Skeletal muscle tissue (tissue), 4 donors: Measurements from ENCODE around the gene FRMPD3. TPM values are rescaled to one million over a fixed set of nuclear protein-coding genes. Genes with fewer than 3 reads are reported as not detected.

Experiments
- H3K27ac ChIP-seq: one replicate; pipeline ENCODE4 v1.7.0; 2013; ENCODE audit warnings: mild to moderate bottlenecking, low read depth, low read length, inconsistent platforms
- H3K27me3 ChIP-seq, 3 donors: one replicate each; pipeline ENCODE4 v1.7.0; 2013; ENCODE audit warnings: low read length in 3 of 3; ENCODE audit not compliant: control insufficient read depth in 3 of 3, insufficient read depth in 3 of 3
- H3K36me3 ChIP-seq, 3 donors: one replicate each; pipeline ENCODE4 v1.7.0; 2013; ENCODE audit warnings: low read length in 3 of 3; ENCODE audit not compliant: control insufficient read depth in 3 of 3, insufficient read depth in 3 of 3
- H3K4me1 ChIP-seq, 3 donors: one replicate each; pipeline ENCODE4 v1.7.0; 2013; ENCODE audit warnings: low read length in 3 of 3, mild to moderate bottlenecking in 3 of 3; ENCODE audit not compliant: control insufficient read depth in 3 of 3, insufficient read depth in 3 of 3
- H3K4me3 ChIP-seq, 3 donors: one replicate each; pipeline ENCODE4 v1.7.0; 2013; ENCODE audit warnings: low read length in 3 of 3
- H3K9ac ChIP-seq, 3 donors: one replicate each; pipeline ENCODE4 v1.7.0; 2013; ENCODE audit warnings: low read length in 3 of 3, mild to moderate bottlenecking in 3 of 3, moderate library complexity in 2 of 3, low read depth in 1 of 3
- H3K9me3 ChIP-seq, 3 donors: one replicate each; pipeline ENCODE4 v1.7.0; 2013; ENCODE audit warnings: low read length in 3 of 3; ENCODE audit not compliant: control insufficient read depth in 3 of 3
- total RNA-seq: library from RNA; depleted of rRNA; stranded (reverse); fragments of >200 nt; gene quantifications from one replicate; pipeline ENCODE4 v1.2.3, GENCODE V29; 2014
- donor health status: Osteomylitis.

FRMPD3 gene
- under 0.01 TPM for total RNA-seq

DNA sequence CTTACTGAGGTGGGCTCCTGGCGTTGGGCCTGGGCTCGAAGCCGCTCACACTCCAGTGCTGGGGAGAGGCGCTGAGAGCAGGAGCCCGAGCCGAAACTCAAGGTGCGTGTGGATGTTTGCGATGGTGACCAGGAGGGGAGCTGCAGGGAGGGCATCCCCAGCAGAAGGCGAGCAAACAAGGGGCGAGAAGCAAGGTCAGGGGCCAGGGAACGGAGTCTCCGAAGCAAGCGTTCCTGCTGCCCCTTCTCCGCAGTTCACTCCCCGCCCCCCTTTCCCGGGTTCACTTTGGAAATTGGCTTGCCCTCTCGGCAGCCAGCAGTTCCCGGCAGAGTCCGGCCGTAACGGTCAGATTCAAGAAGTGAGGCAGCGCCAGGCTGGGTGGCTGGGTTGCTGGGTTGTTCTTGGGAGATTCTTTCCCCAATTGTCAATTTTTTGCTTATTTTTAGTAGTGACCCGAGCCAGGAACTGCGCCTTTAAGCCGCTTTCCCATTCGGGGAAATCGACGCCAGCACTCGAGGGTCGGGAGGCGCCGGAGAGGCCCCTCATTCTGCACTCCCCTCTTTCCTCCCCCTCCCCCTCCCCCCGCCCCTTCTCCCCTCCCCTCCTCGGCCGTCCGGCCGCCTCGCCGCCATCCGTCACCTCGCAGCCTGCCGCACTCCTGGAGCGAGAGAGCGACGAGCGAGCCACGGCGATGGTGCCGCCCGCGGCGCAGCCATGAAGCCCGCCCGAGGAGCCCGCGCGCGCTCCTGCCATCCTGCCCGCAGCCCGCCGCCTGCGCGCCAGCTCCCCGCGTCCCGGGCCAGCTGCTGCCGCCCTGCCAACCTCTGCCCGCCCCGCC lies at the start of gene FRMPD3:
Gene FRMPD3, plus strand, starts transcription at position 655 of the 838 bp plus-strand sequence. CDS start 76,937 bp downstream, outside the sequence.
- peaks cover 7 to 57% (median 23%) of the 10 kb centered on the region in 3 donors for H3K27me3 ChIP-seq
- no peak within 1 kb of the TSS for H3K27ac ChIP-seq
- H3K9ac ChIP-seq = no peak within 1 kb of the TSS
- H3K9me3 ChIP-seq = no peaks in the 10 kb centered on the region
- peaks cover 0 to 13% (median 7%) of the 10 kb centered on the region in 3 donors for H3K4me1 ChIP-seq
- peak within 1 kb of the TSS; percentile 29 to 43 (median 32) for H3K4me3 ChIP-seq
- no peaks in the 10 kb centered on the region for H3K36me3 ChIP-seq

- Histone ChIP-seq H3K4me3 (no peak overlapping the region), H3K27me3 (peaks cover 0 to 6% (median 0%) of the 10 kb centered on the region in 3 donors), H3K36me3 (no peaks in the 10 kb centered on the region), H3K27ac (no peak overlapping the region), H3K9ac (no peak overlapping the region), H3K9me3 (no peaks in the 10 kb centered on the region), H3K4me1 (no peaks in the 10 kb centered on the region)
These were observed 28.9 kb upstream of the FRMPD3 start for GRCh38 chrX:107420571-107420970.

- Histone ChIP-seq H3K27ac (no peak overlapping the region), H3K9me3 (no peaks in the 10 kb centered on the region), H3K9ac (no peak overlapping the region), H3K4me1 (no peaks in the 10 kb centered on the region), H3K36me3 (no peaks in the 10 kb centered on the region), H3K27me3 (peaks cover 0 to 6% (median 0%) of the 10 kb centered on the region in 3 donors), H3K4me3 (no peak overlapping the region)
These were observed 28.1 kb upstream of the FRMPD3 start for GRCh38 chrX:107421337-107421861.

- Histone ChIP-seq H3K4me1 (no peaks in the 10 kb centered on the region), H3K9me3 (no peaks in the 10 kb centered on the region), H3K4me3 (no peak overlapping the region), H3K27me3 (no peaks in the 10 kb centered on the region), H3K9ac (no peak overlapping the region), H3K36me3 (no peaks in the 10 kb centered on the region), H3K27ac (no peak overlapping the region)
These were observed 20.4 kb upstream of the FRMPD3 start for GRCh38 chrX:107429090-107429489.

GRCh38 chrX:107440187-107440586 lies 9.3 kb upstream of the FRMPD3 start:
- no peaks in the 10 kb centered on the region for H3K36me3 ChIP-seq
- no peaks in the 10 kb centered on the region for H3K4me1 ChIP-seq
- no peak overlapping the region for H3K27ac ChIP-seq
- no peak overlapping the region for H3K9ac ChIP-seq
- H3K4me3 ChIP-seq = no peak overlapping the region
- no peaks in the 10 kb centered on the region for H3K9me3 ChIP-seq
- peaks cover 0 to 2% (median under 1%) of the 10 kb centered on the region in 3 donors for H3K27me3 ChIP-seq

DNA sequence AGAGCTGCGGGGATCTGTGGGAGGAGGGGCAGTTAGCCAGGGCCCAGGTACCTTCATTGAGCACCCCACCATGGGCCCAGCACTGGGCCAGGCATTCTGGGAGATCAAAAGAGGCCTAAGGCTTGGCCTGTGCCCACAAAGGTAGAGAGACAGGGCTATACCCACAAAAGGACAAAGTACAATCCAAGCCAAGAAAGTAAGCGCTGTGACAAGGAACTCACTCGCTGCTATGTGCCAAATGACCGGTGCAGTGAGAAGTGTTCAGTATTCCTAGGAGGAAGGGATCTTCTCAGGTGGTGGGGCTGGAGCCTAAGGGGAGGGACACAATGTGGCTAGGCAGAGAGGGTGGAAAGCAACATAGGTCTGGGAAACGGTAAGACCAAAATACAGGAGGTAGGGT lies 8.8 kb upstream of the FRMPD3 start:
- H3K27ac ChIP-seq = no peak overlapping the region
- H3K36me3 ChIP-seq = no peaks in the 10 kb centered on the region
- H3K4me3 ChIP-seq = no peak overlapping the region
- no peaks in the 10 kb centered on the region for H3K4me1 ChIP-seq
- H3K9ac ChIP-seq = no peak overlapping the region
- H3K27me3 ChIP-seq = peaks cover 1 to 5% (median 4%) of the 10 kb centered on the region in 3 donors
- no peaks in the 10 kb centered on the region for H3K9me3 ChIP-seq

DNA sequence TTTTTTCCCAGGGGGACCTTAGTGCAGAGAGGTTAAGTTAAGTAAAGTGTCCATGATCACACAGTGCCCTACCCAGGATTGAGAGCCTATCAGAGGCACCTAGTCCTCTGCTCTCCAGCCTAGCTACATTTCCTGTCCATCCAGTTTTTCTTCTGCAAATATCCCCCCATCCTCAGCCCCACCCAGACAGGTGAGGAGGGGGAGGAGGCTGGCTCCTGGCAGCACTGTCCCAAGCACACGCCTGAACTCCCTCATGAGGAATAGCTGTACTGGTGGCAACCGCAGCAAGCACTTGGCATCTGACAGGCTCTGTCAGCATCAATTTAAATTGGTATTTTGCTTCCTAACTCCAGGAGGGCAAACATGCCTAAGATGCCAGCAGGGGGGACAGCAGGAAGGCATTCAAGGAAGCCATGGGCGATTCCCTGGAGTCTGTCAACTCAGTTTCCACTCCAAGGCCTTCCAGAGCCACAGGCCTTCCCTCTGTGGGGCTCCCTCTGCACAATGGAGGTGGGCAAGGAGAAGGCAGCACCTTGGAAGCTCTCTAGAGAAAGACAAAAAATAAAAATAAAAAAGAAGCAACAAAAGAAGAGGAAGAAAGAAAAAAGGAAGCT lies 6.4 kb upstream of the FRMPD3 start:
- Histone ChIP-seq H3K27ac (no peak overlapping the region), H3K9ac (no peak overlapping the region), H3K36me3 (no peaks in the 10 kb centered on the region), H3K4me3 (no peak overlapping the region), H3K27me3 (peaks cover 4 to 19% (median 5%) of the 10 kb centered on the region in 3 donors), H3K4me1 (peaks cover 0 to 2% (median 0%) of the 10 kb centered on the region in 3 donors), H3K9me3 (no peaks in the 10 kb centered on the region)

- Histone ChIP-seq H3K9me3 (no peaks in the 10 kb centered on the region), H3K4me1 (peaks cover 0 to 13% (median 7%) of the 10 kb centered on the region in 3 donors), H3K27me3 (peaks cover 4 to 33% (median 13%) of the 10 kb centered on the region in 3 donors), H3K36me3 (no peaks in the 10 kb centered on the region), H3K4me3 (no peak overlapping the region), H3K9ac (no peak overlapping the region), H3K27ac (no peak overlapping the region)
These were observed 4.3 kb upstream of the FRMPD3 start for GRCh38 chrX:107445146-107445545.

GRCh38 chrX:107445631-107446030 lies 3.8 kb upstream of the FRMPD3 start:
- Histone ChIP-seq H3K4me1 (peaks cover 0 to 13% (median 7%) of the 10 kb centered on the region in 3 donors), H3K27me3 (peaks cover 4 to 38% (median 16%) of the 10 kb centered on the region in 3 donors), H3K9me3 (no peaks in the 10 kb centered on the region), H3K4me3 (no peak overlapping the region), H3K9ac (no peak overlapping the region), H3K36me3 (no peaks in the 10 kb centered on the region), H3K27ac (no peak overlapping the region)

- Histone ChIP-seq H3K27ac (no peak overlapping the region), H3K4me3 (no peak overlapping the region), H3K9ac (no peak overlapping the region), H3K27me3 (peaks cover 7 to 48% (median 19%) of the 10 kb centered on the region in 3 donors), H3K36me3 (no peaks in the 10 kb centered on the region), H3K4me1 (peaks cover 0 to 13% (median 7%) of the 10 kb centered on the region in 3 donors), H3K9me3 (no peaks in the 10 kb centered on the region)
These were observed 1.8 kb upstream of the FRMPD3 start for GRCh38 chrX:107447642-107448041.
